Limb (tissue), 2 donors: ENCODE measurements around the gene SIRT1.
A peak's percentile ranks its signal among the peaks of the same experiment; 100 is the strongest.
"Not testable (repeated sequence)": the region's sequence is repeated elsewhere in the genome, so short reads cannot be mapped to it uniquely, and the experiment has no call there.

Source experiments
- DNase-seq, 2 donors: peaks; one replicate each; pipeline ENCODE4 v3.0.0-alpha.2; 2016; ENCODE audit errors: extremely low spot score in 2 of 2

Gene SIRT1

GRCh38 chr10:67884313-67884841 is at the start of gene SIRT1:
Gene SIRT1, plus strand, starts transcription at chr10:67884656. Its CDS starts 66 bp downstream, at chr10:67884722.
- DNase-seq, result peak; percentile 94 to 98

GRCh38 chr10:67835541-67836394 is 48.7 kb upstream of the SIRT1 start:
- not testable (repeated sequence) for DNase-seq

GRCh38 chr10:67836488-67836887 is 48.0 kb upstream of the SIRT1 start:
- no peak for DNase-seq

GRCh38 chr10:67836972-67837371 is 47.5 kb upstream of the SIRT1 start:
- no peak for DNase-seq

- DNase-seq, result peak in 1 of 2 donors; percentile 77
Observed at GRCh38 chr10:67837541-67838314, 46.7 kb upstream of the SIRT1 start, which contains the start of gene DNAJC12. Gene DNAJC12, minus strand, starts transcription at chr10:67838188. Its CDS starts 177 bp downstream, at chr10:67838011.

GRCh38 chr10:67839511-67839910 is 44.9 kb upstream of the SIRT1 start:
- not testable (repeated sequence) for DNase-seq

GRCh38 chr10:67839951-67840350 is 44.5 kb upstream of the SIRT1 start:
- no peak for DNase-seq

GRCh38 chr10:67841737-67842136 is 42.7 kb upstream of the SIRT1 start:
- DNase-seq, result no peak

- DNase-seq, result no peak
Observed at GRCh38 chr10:67843284-67843683, 41.2 kb upstream of the SIRT1 start.

GRCh38 chr10:67849331-67850011 is 35.0 kb upstream of the SIRT1 start:
- peak; percentile 94 to 96 for DNase-seq

- no peak for DNase-seq
Observed at GRCh38 chr10:67851186-67851585, 33.3 kb upstream of the SIRT1 start.

- DNase-seq, result no peak
Observed at GRCh38 chr10:67852761-67853160, 31.7 kb upstream of the SIRT1 start.

- no peak for DNase-seq
Observed at GRCh38 chr10:67853512-67853911, 30.9 kb upstream of the SIRT1 start.

GRCh38 chr10:67858971-67859370 is 25.5 kb upstream of the SIRT1 start:
- no peak for DNase-seq

- no peak for DNase-seq
Observed at GRCh38 chr10:67861750-67862432, 22.6 kb upstream of the SIRT1 start.

- no peak for DNase-seq
Observed at GRCh38 chr10:67863094-67863493, 21.4 kb upstream of the SIRT1 start.

- DNase-seq, result no peak
Observed at GRCh38 chr10:67864607-67865371, 19.7 kb upstream of the SIRT1 start.

GRCh38 chr10:67868132-67868531 is 16.3 kb upstream of the SIRT1 start:
- no peak for DNase-seq

- no peak for DNase-seq
Observed at GRCh38 chr10:67869996-67870395, 14.5 kb upstream of the SIRT1 start.
